HK-2 (cell line): Measurements from ENCODE around the gene TM4SF4.

ENCODE experiments used
- DNase-seq: peaks from one replicate; pipeline ENCODE4 v3.0.0-alpha.2; 2018; ENCODE audit not compliant: unreplicated experiment

Gene TM4SF4

DNA sequence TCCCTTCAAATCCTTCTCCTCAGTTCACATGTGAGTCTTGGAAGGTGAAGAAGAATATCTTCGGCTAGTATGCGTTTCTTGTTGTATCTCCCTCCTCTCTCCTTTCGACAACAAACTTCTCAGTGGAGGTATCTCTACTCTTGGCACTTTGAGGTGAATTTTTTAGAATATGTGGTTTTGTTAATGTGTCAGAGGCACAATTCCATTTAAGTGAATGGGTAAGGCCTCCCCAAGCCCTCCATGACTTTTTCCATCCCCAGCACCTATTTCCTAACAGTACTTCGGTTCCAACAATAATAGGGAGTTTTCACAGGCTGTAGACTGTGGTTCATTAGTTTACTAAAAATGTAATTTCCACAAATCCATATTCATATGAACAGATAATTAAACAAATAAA lies 74.2 kb downstream of the TM4SF4 start:
- no peak for DNase-seq

DNA sequence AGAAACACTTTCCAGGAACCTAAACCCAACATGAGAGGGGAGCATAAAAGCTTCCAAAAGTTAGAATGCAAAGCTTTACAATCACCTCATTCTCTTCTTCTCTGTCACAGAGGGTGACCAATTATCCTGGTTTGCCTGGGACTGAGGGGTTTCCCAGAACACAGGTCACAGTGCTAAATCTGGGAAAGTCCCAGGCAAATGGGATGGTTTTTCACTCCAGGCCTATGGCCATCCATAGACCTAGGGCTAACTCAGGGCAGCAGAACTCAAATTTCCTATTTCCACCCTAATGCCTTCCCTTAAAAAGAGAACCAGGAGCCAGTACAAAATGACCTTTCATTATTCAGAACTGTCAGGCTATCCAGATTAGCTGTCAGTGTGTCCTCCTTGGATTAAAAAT lies 77.0 kb downstream of the TM4SF4 start:
- DNase-seq = no peak

GRCh38 chr3:149552700-149553099 lies 78.2 kb downstream of the TM4SF4 start:
- DNase-seq = no peak
